ENCODE data around the gene PPOX. TPM values are rescaled to one million over a fixed set of nuclear protein-coding genes. Genes with fewer than 3 reads are reported as not detected.

Gene PPOX
- total RNA-seq, 2 donors from 2014 or later: 46.4 to 47.2 TPM

DNA sequence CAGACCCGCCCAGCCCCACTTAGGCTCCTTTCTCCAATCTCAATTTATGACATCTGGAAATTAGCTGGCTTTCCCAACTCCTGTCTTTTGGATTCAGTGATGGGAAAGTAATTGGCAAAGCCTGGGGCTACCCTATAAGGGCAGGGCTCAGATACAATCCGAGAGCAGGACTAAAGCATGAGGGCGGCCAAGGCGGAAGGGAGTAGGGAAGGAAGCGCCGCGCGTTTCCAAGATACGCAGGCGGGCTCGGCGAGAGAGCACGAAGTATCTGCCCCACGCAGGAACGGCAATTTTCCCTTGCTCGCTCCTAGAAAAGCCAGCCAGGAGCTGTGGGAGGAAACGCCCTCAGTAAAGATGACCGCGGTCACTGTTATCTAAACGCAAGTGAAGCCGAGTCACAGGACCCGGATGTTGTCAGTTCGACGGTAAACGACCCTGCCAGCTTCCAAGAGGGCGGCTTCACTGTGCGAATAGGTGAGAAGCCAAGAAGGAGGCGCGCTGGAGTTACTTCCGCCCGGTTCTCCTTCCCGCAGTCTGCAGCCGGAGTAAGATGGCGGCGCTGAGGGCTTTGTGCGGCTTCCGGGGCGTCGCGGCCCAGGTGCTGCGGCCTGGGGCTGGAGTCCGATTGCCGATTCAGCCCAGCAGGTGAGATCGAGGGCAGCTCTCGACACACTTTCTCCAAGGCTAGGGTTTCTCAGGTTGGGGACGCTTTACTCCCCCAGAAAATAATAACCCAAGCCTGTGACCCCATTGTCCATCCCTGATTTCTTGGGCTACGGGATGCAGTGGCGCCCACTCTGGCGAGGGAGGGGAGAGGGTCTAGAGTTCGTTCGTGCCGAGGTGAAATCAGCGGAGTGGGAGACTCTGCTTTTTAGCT lies 35.8 kb downstream of the PPOX start, which contains the start of gene NDUFS2:
Gene NDUFS2, plus strand, starts transcription at position 532 of the 877 bp plus-strand sequence. Its CDS starts 19 bp downstream, at position 551.
- Histone ChIP-seq H3K9me3 (ENCODE audit: control insufficient read depth, low read length) (no peaks in the 10 kb centered on the region), H3K27me3 (ENCODE audit: control insufficient read depth, insufficient read depth, low read length, poor library complexity, severe bottlenecking) (no peaks in the 10 kb centered on the region), H3K4me1 (ENCODE audit: control insufficient read depth, insufficient read depth, low read length) (peaks cover 18% of the 10 kb centered on the region), H3K4me3 (ENCODE audit: low read length) (peak within 1 kb of the TSS; percentile 89), H3K36me3 (ENCODE audit: control insufficient read depth, insufficient read depth, low read length) (peaks cover 38% of the 10 kb centered on the region), H3K27ac (ENCODE audit: low read depth, low read length) (peak within 1 kb of the TSS; percentile 88), H3K9ac (ENCODE audit: extremely low read depth, low read length, poor library complexity, severe bottlenecking) (peak within 1 kb of the TSS; percentile 93)
- TF ChIP-seq, protein P1, sequence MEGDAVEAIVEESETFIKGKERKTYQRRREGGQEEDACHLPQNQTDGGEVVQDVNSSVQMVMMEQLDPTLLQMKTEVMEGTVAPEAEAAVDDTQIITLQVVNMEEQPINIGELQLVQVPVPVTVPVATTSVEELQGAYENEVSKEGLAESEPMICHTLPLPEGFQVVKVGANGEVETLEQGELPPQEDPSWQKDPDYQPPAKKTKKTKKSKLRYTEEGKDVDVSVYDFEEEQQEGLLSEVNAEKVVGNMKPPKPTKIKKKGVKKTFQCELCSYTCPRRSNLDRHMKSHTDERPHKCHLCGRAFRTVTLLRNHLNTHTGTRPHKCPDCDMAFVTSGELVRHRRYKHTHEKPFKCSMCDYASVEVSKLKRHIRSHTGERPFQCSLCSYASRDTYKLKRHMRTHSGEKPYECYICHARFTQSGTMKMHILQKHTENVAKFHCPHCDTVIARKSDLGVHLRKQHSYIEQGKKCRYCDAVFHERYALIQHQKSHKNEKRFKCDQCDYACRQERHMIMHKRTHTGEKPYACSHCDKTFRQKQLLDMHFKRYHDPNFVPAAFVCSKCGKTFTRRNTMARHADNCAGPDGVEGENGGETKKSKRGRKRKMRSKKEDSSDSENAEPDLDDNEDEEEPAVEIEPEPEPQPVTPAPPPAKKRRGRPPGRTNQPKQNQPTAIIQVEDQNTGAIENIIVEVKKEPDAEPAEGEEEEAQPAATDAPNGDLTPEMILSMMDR (conservative IDR thresholded peaks at IDR 0.05): peak; percentile 61
- 6 to 11% methylated on average over 45 to 53 of the region's 53 CpGs for WGBS, 2 experiments (ENCODE audit: insufficient coverage in 1 of 2, insufficient read length in 1 of 2)
- DNase-seq: peak; percentile 99
- Mint-ChIP-seq H3K4me3 (peak within 1 kb of the TSS; percentile 88), H3K36me3 (ENCODE audit: low read depth) (peaks cover 30% of the 10 kb centered on the region), H3K4me1 (peaks cover 44% of the 10 kb centered on the region), H3K27ac (peak within 1 kb of the TSS; percentile 97), H3K9me3 (no peaks in the 10 kb centered on the region), H3K27me3 (ENCODE audit: insufficient read depth) (no peaks in the 10 kb centered on the region)

- Histone ChIP-seq H3K4me1 (ENCODE audit: control insufficient read depth, insufficient read depth, low read length) (peaks cover 7% of the 10 kb centered on the region), H3K4me3 (ENCODE audit: low read length) (no peak overlapping the region), H3K36me3 (ENCODE audit: control insufficient read depth, insufficient read depth, low read length) (peaks cover 66% of the 10 kb centered on the region), H3K9me3 (ENCODE audit: control insufficient read depth, low read length) (no peaks in the 10 kb centered on the region), H3K27me3 (ENCODE audit: control insufficient read depth, insufficient read depth, low read length, poor library complexity, severe bottlenecking) (no peaks in the 10 kb centered on the region), H3K27ac (ENCODE audit: low read depth, low read length) (no peak overlapping the region), H3K9ac (ENCODE audit: extremely low read depth, low read length, poor library complexity, severe bottlenecking) (no peak overlapping the region)
- TF ChIP-seq, protein P1 (conservative IDR thresholded peaks at IDR 0.05): no peak
- H3K27ac Mint-ChIP-seq: peak overlapping the region; percentile 30
- peaks cover 11% of the 10 kb centered on the region for H3K4me1 Mint-ChIP-seq
- no peaks in the 10 kb centered on the region for H3K27me3 Mint-ChIP-seq (ENCODE audit: insufficient read depth)
- no peaks in the 10 kb centered on the region for H3K9me3 Mint-ChIP-seq
- H3K4me3 Mint-ChIP-seq: no peak overlapping the region
- no peak for DNase-seq
- 93 to 96% methylated on average over 7 to 12 of the region's 12 CpGs for WGBS, 2 experiments (ENCODE audit: insufficient coverage in 1 of 2, insufficient read length in 1 of 2)
- peaks cover 60% of the 10 kb centered on the region for H3K36me3 Mint-ChIP-seq (ENCODE audit: low read depth)
Observed at GRCh38 chr1:161206411-161207140, 40.4 kb downstream of the PPOX start.

DNA sequence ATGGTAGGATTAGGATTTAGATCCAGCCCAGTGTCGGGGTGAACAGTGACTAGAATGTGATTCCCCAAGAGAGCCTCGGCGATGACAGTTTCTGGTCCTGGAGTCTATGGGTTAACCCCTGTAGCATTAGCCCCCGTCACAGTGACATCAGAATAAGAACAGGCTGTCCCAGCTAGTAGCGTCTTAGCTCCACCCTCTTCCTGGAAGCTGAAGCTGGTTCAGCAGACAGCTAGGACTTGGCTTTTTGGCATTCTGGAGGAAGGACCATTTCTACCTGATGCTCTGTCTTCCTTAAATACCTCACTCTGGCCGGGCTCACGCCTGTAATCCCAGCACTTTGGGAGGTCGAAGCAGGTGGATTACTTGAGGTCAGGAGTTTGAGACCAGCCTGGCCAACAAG lies 40.9 kb downstream of the PPOX start:
- Mint-ChIP-seq H3K27me3 (ENCODE audit: insufficient read depth) (no peaks in the 10 kb centered on the region), H3K36me3 (ENCODE audit: low read depth) (peaks cover 66% of the 10 kb centered on the region), H3K27ac (no peak overlapping the region), H3K4me1 (peaks cover 7% of the 10 kb centered on the region), H3K4me3 (no peak overlapping the region), H3K9me3 (no peaks in the 10 kb centered on the region)
- H3K4me3 ChIP-seq (ENCODE audit: low read length): no peak overlapping the region
- H3K27ac ChIP-seq (ENCODE audit: low read depth, low read length): no peak overlapping the region
- WGBS, 2 experiments (ENCODE audit: insufficient coverage in 1 of 2, insufficient read length in 1 of 2): 92 to 97% methylated on average over 5 to 8 of the region's 8 CpGs
- H3K9ac ChIP-seq (ENCODE audit: extremely low read depth, low read length, poor library complexity, severe bottlenecking): no peak overlapping the region
- no peaks in the 10 kb centered on the region for H3K9me3 ChIP-seq (ENCODE audit: control insufficient read depth, low read length)
- peaks cover 72% of the 10 kb centered on the region for H3K36me3 ChIP-seq (ENCODE audit: control insufficient read depth, insufficient read depth, low read length)
- peaks cover 3% of the 10 kb centered on the region for H3K4me1 ChIP-seq (ENCODE audit: control insufficient read depth, insufficient read depth, low read length)
- DNase-seq: no peak
- TF ChIP-seq, protein P1 (conservative IDR thresholded peaks at IDR 0.05): no peak
- H3K27me3 ChIP-seq (ENCODE audit: control insufficient read depth, insufficient read depth, low read length, poor library complexity, severe bottlenecking): no peaks in the 10 kb centered on the region

Data from endodermal cell (in vitro differentiated cells).